IMR-90 (cell line): Measurements from ENCODE around the gene FOXL2NB. TPM values are rescaled to one million over a fixed set of nuclear protein-coding genes. Genes with fewer than 3 reads are reported as not detected.

ENCODE experiments used
- ATAC-seq: fragments of 200-7000 bp; cut with Tn5 transposase; 2 replicates; pipeline ENCODE4 v1.9.1; 2020; ENCODE audit warnings: low read depth, mild to moderate bottlenecking, moderate library complexity
- BruUV-seq: library from RNA; stranded (reverse); fragments of 400-500 nt; replicated peaks from 2 replicates; lab custom pipeline; 2021; lab: Mats Ljungman, UMichigan
- CTCF ChIA-PET: fragments of 300-600 bp; formaldehyde crosslinking; extraction: SDS; loops from one replicate; lab custom pipeline; 2021; ENCODE audit warnings: antibody characterized with exemption; lab: Yijun Ruan, JAX
- POLR2A ChIA-PET: fragments of 300-600 bp; sonication (Branson Sonifier 250); formaldehyde crosslinking; loops from one replicate; lab custom pipeline; 2022; ENCODE audit warnings: antibody characterized with exemption; ENCODE audit not compliant: unreplicated experiment; lab: Charles Lee
- DNase-seq: peaks from one replicate; pipeline ENCODE4 v3.0.0; 2013
- H2AFZ ChIP-seq: replicated peaks from 2 replicates; pipeline ENCODE3; 2013; ENCODE audit warnings: low read length, mild to moderate bottlenecking; ENCODE audit not compliant: poor library complexity
- H2AK5ac ChIP-seq: 2 replicates; pipeline ENCODE4 v1.6.1; 2013; ENCODE audit warnings: low read depth, low read length, inconsistent platforms
- H2AK9ac ChIP-seq: replicated peaks from 2 replicates; pipeline ENCODE3; 2013; ENCODE audit warnings: mild to moderate bottlenecking, low read depth, low read length, moderate library complexity; ENCODE audit not compliant: poor library complexity
- H2BK120ac ChIP-seq: 2 replicates; pipeline ENCODE4 v1.6.1; 2013; ENCODE audit warnings: low read depth, low read length, inconsistent platforms
- H2BK15ac ChIP-seq: 3 replicates; pipeline ENCODE4 v1.6.1; 2013; ENCODE audit warnings: low read depth, low read length, inconsistent platforms
- H2BK20ac ChIP-seq: 2 replicates; pipeline ENCODE4 v1.6.1; 2013; ENCODE audit warnings: low read depth, mild to moderate bottlenecking, inconsistent platforms, low read length, moderate library complexity
- H2BK5ac ChIP-seq: 2 replicates; pipeline ENCODE4 v1.6.1; 2013; ENCODE audit warnings: mild to moderate bottlenecking, low read depth, low read length, inconsistent platforms; ENCODE audit not compliant: poor library complexity, severe bottlenecking
- H3K14ac ChIP-seq: replicated peaks from 2 replicates; pipeline ENCODE4 v1.6.1; 2013; ENCODE audit warnings: low read depth, low read length, inconsistent platforms
- H3K18ac ChIP-seq: 2 replicates; pipeline ENCODE4 v1.6.1; 2013; ENCODE audit warnings: low read depth, low read length, control low read depth
- H3K23ac ChIP-seq: 2 replicates; pipeline ENCODE4 v1.6.1; 2013; ENCODE audit warnings: low read depth, low read length, inconsistent platforms
- H3K27ac ChIP-seq: 2 replicates; pipeline ENCODE4 v1.5.1; 2013; ENCODE audit warnings: mild to moderate bottlenecking, control low read depth, low read length; ENCODE audit not compliant: insufficient read depth
- H3K27me3 ChIP-seq: 2 replicates; pipeline ENCODE4 v1.6.1; 2013; ENCODE audit warnings: low read length; ENCODE audit not compliant: control insufficient read depth, insufficient read depth
- H3K36me3 ChIP-seq: 2 replicates; pipeline ENCODE4 v1.6.1; 2013; ENCODE audit warnings: low read length, mixed read lengths; ENCODE audit not compliant: control insufficient read depth, insufficient read depth
- H3K4ac ChIP-seq: 2 replicates; pipeline ENCODE4 v1.6.1; 2013; ENCODE audit warnings: low read depth, low read length, inconsistent platforms
- H3K4me1 ChIP-seq: 2 replicates; pipeline ENCODE4 v1.6.1; 2013; ENCODE audit warnings: low read length, mixed read lengths; ENCODE audit not compliant: control insufficient read depth, insufficient read depth
- H3K4me2 ChIP-seq: 2 replicates; pipeline ENCODE4 v1.6.1; 2013; ENCODE audit warnings: low read depth, mild to moderate bottlenecking, control low read depth, low read length, moderate library complexity
- H3K4me3 ChIP-seq: 2 replicates; pipeline ENCODE4 v1.5.1; 2013; ENCODE audit warnings: low read depth, mild to moderate bottlenecking, control low read depth, low read length, moderate library complexity; ENCODE audit not compliant: insufficient read depth
- H3K56ac ChIP-seq: 2 replicates; pipeline ENCODE4 v1.6.1; 2013; ENCODE audit warnings: low read length, inconsistent platforms; ENCODE audit not compliant: insufficient read depth; ENCODE audit errors: extremely low read depth
- H3K79me1 ChIP-seq, 2 experiments: 2 replicates each; pipeline ENCODE4 v1.6.1; 2013; ENCODE audit warnings: low read length in 2 of 2, inconsistent platforms in 1 of 2, low read depth in 1 of 2
- H3K9ac ChIP-seq: 2 replicates; pipeline ENCODE4 v1.6.1; 2013; ENCODE audit warnings: low read depth, low read length, control low read depth
- H3K9me1 ChIP-seq: 2 replicates; pipeline ENCODE4 v1.6.1; 2013; ENCODE audit warnings: low read length, inconsistent platforms; ENCODE audit not compliant: insufficient read depth
- H3K9me3 ChIP-seq: 2 replicates; pipeline ENCODE4 v1.6.1; 2013; ENCODE audit warnings: low read length; ENCODE audit not compliant: control insufficient read depth, insufficient read depth
- H4K20me1 ChIP-seq: 2 replicates; pipeline ENCODE4 v1.6.1; 2013; ENCODE audit warnings: low read length, inconsistent platforms; ENCODE audit not compliant: insufficient read depth
- H4K5ac ChIP-seq: 2 replicates; pipeline ENCODE4 v1.6.1; 2013; ENCODE audit warnings: mild to moderate bottlenecking, low read depth, low read length, control low read depth
- H4K8ac ChIP-seq, 2 experiments: 2 replicates each; pipeline ENCODE4 v1.6.1; 2013; ENCODE audit warnings: low read depth in 2 of 2, low read length in 2 of 2, control low read depth in 1 of 2, inconsistent platforms in 1 of 2
- H4K91ac ChIP-seq: 2 replicates; pipeline ENCODE4 v1.6.1; 2013; ENCODE audit warnings: low read depth, low read length, inconsistent platforms; ENCODE audit not compliant: insufficient read depth
- BHLHE40 ChIP-seq: fragments of 150-350 bp; IDR thresholded peaks from 2 replicates; pipeline ENCODE4 v1.6.1; 2016; ENCODE audit warnings: mild to moderate bottlenecking, low read depth, low read length
- CEBPB ChIP-seq: IDR thresholded peaks from 2 replicates; pipeline ENCODE4 v1.6.1; 2012; ENCODE audit warnings: low read depth, low read length, improper control_type of control experiment
- CHD1 ChIP-seq: IDR thresholded peaks from 2 replicates; pipeline ENCODE4 v1.6.1; 2012; ENCODE audit warnings: low read depth, low read length, improper control_type of control experiment
- FOS ChIP-seq: fragments of 150-350 bp; IDR thresholded peaks from 2 replicates; pipeline ENCODE4 v1.6.1; 2016; ENCODE audit warnings: low read depth, low read length
- MAFK ChIP-seq: IDR thresholded peaks from 2 replicates; pipeline ENCODE4 v1.6.1; 2012; ENCODE audit warnings: low read depth, low read length, improper control_type of control experiment
- NFE2L2 ChIP-seq: fragments of 150-350 bp; IDR thresholded peaks from 2 replicates; pipeline ENCODE4 v1.6.1; 2016; ENCODE audit warnings: low read depth, mild to moderate bottlenecking, low read length
- POLR2A ChIP-seq: IDR thresholded peaks from 2 replicates; pipeline ENCODE4 v1.6.1; 2012; ENCODE audit warnings: mild to moderate bottlenecking, low read depth, low read length
- RAD21 ChIP-seq: IDR thresholded peaks from 2 replicates; pipeline ENCODE4 v1.6.1; 2012; ENCODE audit warnings: low read length, improper control_type of control experiment
- RCOR1 ChIP-seq: IDR thresholded peaks from 2 replicates; pipeline ENCODE4 v1.6.1; 2012; ENCODE audit warnings: mild to moderate bottlenecking, low read length, improper control_type of control experiment; ENCODE audit not compliant: insufficient replicate concordance
- RFX5 ChIP-seq: IDR thresholded peaks from 2 replicates; pipeline ENCODE4 v1.8.0; 2012; ENCODE audit warnings: low read depth, mild to moderate bottlenecking, low read length, moderate library complexity
- USF2 ChIP-seq: fragments of 150-350 bp; IDR thresholded peaks from 2 replicates; pipeline ENCODE4 v1.6.1; 2017; ENCODE audit warnings: mild to moderate bottlenecking, antibody characterized with exemption, low read length, low read depth
- dilution Hi-C: fragments of 300-500 bp; cut with HindIII; formaldehyde crosslinking; loops from one replicate; pipeline ENCODE4 v1.14.3; 2018; ENCODE audit warnings: low sequenced_read_pairs; ENCODE audit not compliant: unreplicated experiment
- in situ Hi-C: fragments of 300-500 bp; cut with MboI; formaldehyde crosslinking; loops from 3 replicates; pipeline ENCODE4 v1.14.3; 2019; ENCODE audit warnings: low sequenced_read_pairs, inconsistent platforms, mixed read lengths
- intact Hi-C: fragments of 100-400 bp; cut with micrococcal nuclease; formaldehyde crosslinking; loops from 2 replicates; pipeline ENCODE4 v1.10.0; 2022
- polyA plus RNA-seq, 3 experiments: library from polyadenylated mRNA; depleted of rRNA; stranded (reverse); fragments of >200 nt; gene quantifications; 2 replicates each; pipeline ENCODE4 v1.2.3, GENCODE V29; 2012; ENCODE audit warnings: low replicate concordance in 1 of 3
- total RNA-seq: library from RNA; depleted of rRNA; stranded (reverse); fragments of >200 nt; gene quantifications from 2 replicates; pipeline ENCODE4 v1.2.3, GENCODE V29; 2012
- TF ChIP-seq, protein P1 (sequence below): conservative IDR thresholded peaks from 2 replicates; pipeline ENCODE4 v1.5.1; 2012; ENCODE audit warnings: mild to moderate bottlenecking, low read depth, low read length, improper control_type of control experiment
- TF ChIP-seq, protein P2 (sequence below): fragments of 150-350 bp; IDR thresholded peaks from 2 replicates; pipeline ENCODE4 v1.6.1; 2016; ENCODE audit warnings: low read depth, mild to moderate bottlenecking, low read length, moderate library complexity, borderline replicate concordance

The FOXL2NB gene
- total and polyA plus RNA-seq, 2 of the 4 experiments (the other 2 are of a cell fraction), result under 0.01 to 0.05 TPM

DNA sequence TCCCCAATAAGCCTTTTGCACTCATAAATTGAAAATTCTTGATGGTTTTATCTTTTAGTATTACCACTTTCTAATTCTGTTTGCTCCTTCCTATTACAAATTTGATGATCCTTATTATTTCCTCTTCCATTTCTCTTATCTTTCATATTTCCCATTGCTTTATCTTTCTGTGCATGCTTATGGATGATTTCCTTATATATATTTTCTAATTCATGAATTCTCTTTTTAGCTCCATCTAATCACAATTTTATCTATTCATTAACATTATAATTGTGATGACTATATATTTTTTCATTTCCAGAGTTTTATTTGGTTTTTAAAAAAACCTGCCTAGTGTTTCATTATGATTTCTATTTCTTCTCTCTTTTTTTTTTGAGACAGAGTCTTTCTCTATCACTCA lies 17.9 kb downstream of the FOXL2NB start:
- H3K4ac ChIP-seq, result no peak overlapping the region
- H2BK120ac ChIP-seq, result no peak overlapping the region
- no peak overlapping the region for H3K14ac ChIP-seq
- ChIA-PET CTCF (interaction anchor here (0.7 kb wide), 3 partner anchors 338 to 852 kb away, joined by 4 to 6 read pairs (median 5); no protein-coding TSS in a partner anchor), POLR2A (no interaction called here)
- in situ Hi-C loops, result no loop called here
- H3K27me3 ChIP-seq, result peaks cover 24% of the 10 kb centered on the region
- H4K8ac ChIP-seq, result no peak overlapping the region
- H4K20me1 ChIP-seq, result no peaks in the 10 kb centered on the region
- 0 out of 2 replicates have a peak, but pooled peaks cover 1% of the 10 kb centered on the region for H3K4me1 ChIP-seq
- H3K18ac ChIP-seq, result no peak overlapping the region
- dilution Hi-C loops, result no loop called here
- no peak overlapping the region for H3K23ac ChIP-seq
- no peaks in the 10 kb centered on the region for H3K9me1 ChIP-seq
- H2AFZ ChIP-seq, result no peak overlapping the region
- DNase-seq (no peak), ATAC-seq (no peak)
- no peak overlapping the region for H3K56ac ChIP-seq
- H2BK20ac ChIP-seq, result no peak overlapping the region
- no peak overlapping the region for H4K91ac ChIP-seq
- H3K4me3 ChIP-seq, result no peak overlapping the region
- H3K9me3 ChIP-seq, result no peaks in the 10 kb centered on the region
- no peak overlapping the region for H3K4me2 ChIP-seq
- BruUV-seq, result no TSS peak
- intact Hi-C loops, result no loop called here
- TF ChIP-seq BHLHE40 (no peak), POLR2A (no peak), CEBPB (no peak), CHD1 (no peak), RFX5 (no peak), RAD21 (no peak), RCOR1 (no peak), USF2 (no peak), NFE2L2 (no peak), FOS (no peak), MAFK (no peak)
- TF ChIP-seq, protein P1, sequence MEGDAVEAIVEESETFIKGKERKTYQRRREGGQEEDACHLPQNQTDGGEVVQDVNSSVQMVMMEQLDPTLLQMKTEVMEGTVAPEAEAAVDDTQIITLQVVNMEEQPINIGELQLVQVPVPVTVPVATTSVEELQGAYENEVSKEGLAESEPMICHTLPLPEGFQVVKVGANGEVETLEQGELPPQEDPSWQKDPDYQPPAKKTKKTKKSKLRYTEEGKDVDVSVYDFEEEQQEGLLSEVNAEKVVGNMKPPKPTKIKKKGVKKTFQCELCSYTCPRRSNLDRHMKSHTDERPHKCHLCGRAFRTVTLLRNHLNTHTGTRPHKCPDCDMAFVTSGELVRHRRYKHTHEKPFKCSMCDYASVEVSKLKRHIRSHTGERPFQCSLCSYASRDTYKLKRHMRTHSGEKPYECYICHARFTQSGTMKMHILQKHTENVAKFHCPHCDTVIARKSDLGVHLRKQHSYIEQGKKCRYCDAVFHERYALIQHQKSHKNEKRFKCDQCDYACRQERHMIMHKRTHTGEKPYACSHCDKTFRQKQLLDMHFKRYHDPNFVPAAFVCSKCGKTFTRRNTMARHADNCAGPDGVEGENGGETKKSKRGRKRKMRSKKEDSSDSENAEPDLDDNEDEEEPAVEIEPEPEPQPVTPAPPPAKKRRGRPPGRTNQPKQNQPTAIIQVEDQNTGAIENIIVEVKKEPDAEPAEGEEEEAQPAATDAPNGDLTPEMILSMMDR, result no peak
- TF ChIP-seq, protein P2, sequence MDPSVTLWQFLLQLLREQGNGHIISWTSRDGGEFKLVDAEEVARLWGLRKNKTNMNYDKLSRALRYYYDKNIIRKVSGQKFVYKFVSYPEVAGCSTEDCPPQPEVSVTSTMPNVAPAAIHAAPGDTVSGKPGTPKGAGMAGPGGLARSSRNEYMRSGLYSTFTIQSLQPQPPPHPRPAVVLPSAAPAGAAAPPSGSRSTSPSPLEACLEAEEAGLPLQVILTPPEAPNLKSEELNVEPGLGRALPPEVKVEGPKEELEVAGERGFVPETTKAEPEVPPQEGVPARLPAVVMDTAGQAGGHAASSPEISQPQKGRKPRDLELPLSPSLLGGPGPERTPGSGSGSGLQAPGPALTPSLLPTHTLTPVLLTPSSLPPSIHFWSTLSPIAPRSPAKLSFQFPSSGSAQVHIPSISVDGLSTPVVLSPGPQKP, result no peak
- H2AK5ac ChIP-seq, result no peak overlapping the region
- H2AK9ac ChIP-seq, result no peak overlapping the region
- no peak overlapping the region for H2BK15ac ChIP-seq
- no peak overlapping the region for H3K9ac ChIP-seq
- H4K5ac ChIP-seq, result no peak overlapping the region
- H2BK5ac ChIP-seq, result no peak overlapping the region
- no peak overlapping the region for H3K27ac ChIP-seq
- H3K79me1 ChIP-seq, result no peaks in the 10 kb centered on the region
- no peaks in the 10 kb centered on the region for H3K36me3 ChIP-seq
